ENCODE results near the gene MTTP.
A peak's percentile ranks its signal among the peaks of the same experiment; 100 is the strongest.

MTTP gene

GRCh38 chr4:99573735-99574368 lies 772 bp upstream of the MTTP start:
- DNase-seq (ENCODE audit: low spot score), result no peak
- peak overlapping the region in 1 of 2 donors; percentile 45 for H3K27ac ChIP-seq
- TF ChIP-seq, protein P1, sequence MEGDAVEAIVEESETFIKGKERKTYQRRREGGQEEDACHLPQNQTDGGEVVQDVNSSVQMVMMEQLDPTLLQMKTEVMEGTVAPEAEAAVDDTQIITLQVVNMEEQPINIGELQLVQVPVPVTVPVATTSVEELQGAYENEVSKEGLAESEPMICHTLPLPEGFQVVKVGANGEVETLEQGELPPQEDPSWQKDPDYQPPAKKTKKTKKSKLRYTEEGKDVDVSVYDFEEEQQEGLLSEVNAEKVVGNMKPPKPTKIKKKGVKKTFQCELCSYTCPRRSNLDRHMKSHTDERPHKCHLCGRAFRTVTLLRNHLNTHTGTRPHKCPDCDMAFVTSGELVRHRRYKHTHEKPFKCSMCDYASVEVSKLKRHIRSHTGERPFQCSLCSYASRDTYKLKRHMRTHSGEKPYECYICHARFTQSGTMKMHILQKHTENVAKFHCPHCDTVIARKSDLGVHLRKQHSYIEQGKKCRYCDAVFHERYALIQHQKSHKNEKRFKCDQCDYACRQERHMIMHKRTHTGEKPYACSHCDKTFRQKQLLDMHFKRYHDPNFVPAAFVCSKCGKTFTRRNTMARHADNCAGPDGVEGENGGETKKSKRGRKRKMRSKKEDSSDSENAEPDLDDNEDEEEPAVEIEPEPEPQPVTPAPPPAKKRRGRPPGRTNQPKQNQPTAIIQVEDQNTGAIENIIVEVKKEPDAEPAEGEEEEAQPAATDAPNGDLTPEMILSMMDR (IDR thresholded peaks at IDR 0.05), result no peak

GRCh38 chr4:99578714-99579113 lies 4.1 kb downstream of the MTTP start:
- TF ChIP-seq, protein P1 (IDR thresholded peaks at IDR 0.05), result no peak
- H3K4me3 ChIP-seq, result no peak overlapping the region
- no peak for DNase-seq (ENCODE audit: low spot score)
- no peak overlapping the region for H3K27ac ChIP-seq

More at GRCh38 chr4:99573735-99574368, 772 bp upstream of the MTTP start:
- no peak overlapping the region for H3K4me3 ChIP-seq

GRCh38 chr4:99585516-99585915 lies 10.9 kb downstream of the MTTP start:
- H3K27ac ChIP-seq, result no peak overlapping the region
- no peak overlapping the region for H3K4me3 ChIP-seq
- DNase-seq (ENCODE audit: low spot score), result no peak
- TF ChIP-seq, protein P1 (IDR thresholded peaks at IDR 0.05), result no peak

- no peak for DNase-seq (ENCODE audit: low spot score)
- Histone ChIP-seq H3K4me3 (no peak overlapping the region), H3K27ac (no peak overlapping the region)
- TF ChIP-seq, protein P1 (IDR thresholded peaks at IDR 0.05), result no peak
Measured at GRCh38 chr4:99586322-99586721, 11.7 kb downstream of the MTTP start.

- no peak overlapping the region for H3K4me3 ChIP-seq
- TF ChIP-seq, protein P1 (IDR thresholded peaks at IDR 0.05), result no peak
- H3K27ac ChIP-seq, result no peak overlapping the region
- no peak for DNase-seq (ENCODE audit: low spot score)
Measured at GRCh38 chr4:99586797-99587196, 12.2 kb downstream of the MTTP start.

DNA sequence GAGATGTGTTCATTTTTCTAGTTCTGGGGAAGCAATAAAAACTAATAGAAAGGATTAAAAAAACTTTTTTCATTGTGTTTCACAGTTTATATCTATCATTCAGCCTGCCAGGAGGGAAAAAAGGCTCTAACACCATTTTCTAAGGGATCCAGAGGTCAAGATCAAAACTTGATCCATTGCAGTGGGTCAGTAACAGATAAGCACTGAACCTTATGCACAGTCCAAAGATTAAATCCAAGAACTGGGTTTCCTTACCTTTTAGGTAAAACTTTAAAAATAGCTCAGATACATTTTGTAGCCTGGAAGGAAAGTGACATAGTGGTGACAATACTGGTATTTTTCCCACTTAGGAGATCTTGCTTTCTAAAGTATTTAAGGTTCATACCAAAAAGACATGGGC lies 12.7 kb downstream of the MTTP start:
- no peak for DNase-seq (ENCODE audit: low spot score)
- no peak overlapping the region for H3K27ac ChIP-seq

GRCh38 chr4:99587803-99588202 lies 13.2 kb downstream of the MTTP start:
- Histone ChIP-seq H3K4me3 (no peak overlapping the region), H3K27ac (no peak overlapping the region)
- TF ChIP-seq, protein P1 (IDR thresholded peaks at IDR 0.05), result no peak
- no peak for DNase-seq (ENCODE audit: low spot score)

More for the DNA sequence above, 12.7 kb downstream of the MTTP start:
- TF ChIP-seq, protein P1 (IDR thresholded peaks at IDR 0.05), result no peak
- no peak overlapping the region for H3K4me3 ChIP-seq
